ENCODE data around the gene PACRGL.

DNA sequence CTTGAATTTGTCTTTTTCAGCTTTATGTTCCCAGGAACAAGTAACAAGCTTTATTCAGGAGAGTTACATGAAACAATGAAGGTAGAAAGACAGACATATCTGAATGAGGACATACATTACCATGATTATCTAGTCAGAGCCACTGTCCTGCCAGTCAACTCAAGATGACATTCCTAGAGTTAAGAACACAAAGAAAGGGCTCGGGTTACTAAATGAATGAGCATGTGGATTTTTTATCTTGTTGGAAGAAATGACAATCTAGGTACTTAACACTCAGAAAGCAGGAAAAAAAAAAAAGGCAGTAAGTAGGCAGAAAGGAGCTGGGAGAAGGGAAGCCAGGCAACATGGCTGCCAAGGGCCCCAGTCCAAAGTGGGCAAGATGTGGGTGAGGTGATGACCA lies 28.0 kb upstream of the PACRGL start:
- TF ChIP-seq, protein P1, sequence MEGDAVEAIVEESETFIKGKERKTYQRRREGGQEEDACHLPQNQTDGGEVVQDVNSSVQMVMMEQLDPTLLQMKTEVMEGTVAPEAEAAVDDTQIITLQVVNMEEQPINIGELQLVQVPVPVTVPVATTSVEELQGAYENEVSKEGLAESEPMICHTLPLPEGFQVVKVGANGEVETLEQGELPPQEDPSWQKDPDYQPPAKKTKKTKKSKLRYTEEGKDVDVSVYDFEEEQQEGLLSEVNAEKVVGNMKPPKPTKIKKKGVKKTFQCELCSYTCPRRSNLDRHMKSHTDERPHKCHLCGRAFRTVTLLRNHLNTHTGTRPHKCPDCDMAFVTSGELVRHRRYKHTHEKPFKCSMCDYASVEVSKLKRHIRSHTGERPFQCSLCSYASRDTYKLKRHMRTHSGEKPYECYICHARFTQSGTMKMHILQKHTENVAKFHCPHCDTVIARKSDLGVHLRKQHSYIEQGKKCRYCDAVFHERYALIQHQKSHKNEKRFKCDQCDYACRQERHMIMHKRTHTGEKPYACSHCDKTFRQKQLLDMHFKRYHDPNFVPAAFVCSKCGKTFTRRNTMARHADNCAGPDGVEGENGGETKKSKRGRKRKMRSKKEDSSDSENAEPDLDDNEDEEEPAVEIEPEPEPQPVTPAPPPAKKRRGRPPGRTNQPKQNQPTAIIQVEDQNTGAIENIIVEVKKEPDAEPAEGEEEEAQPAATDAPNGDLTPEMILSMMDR (IDR thresholded peaks at IDR 0.05; ENCODE audit: low read length) = no peak
- TF ChIP-seq EZH2 (IDR thresholded peaks at IDR 0.05; ENCODE audit: borderline replicate concordance, low read length) = no peak

Data from OCI-LY1 (cell line).